ENCODE results near the gene PLEKHH1. TPM values are rescaled to one million over a fixed set of nuclear protein-coding genes. Genes with fewer than 3 reads are reported as not detected.

Gene PLEKHH1
- 2.6 TPM for total RNA-seq
- long read RNA-seq, partial matches to known transcripts, result 0 of 1 reads
- long read RNA-seq, other reads (novel, unspliced or antisense), result 1 of 1 reads

- intact Hi-C loops (cut with DNase I), result no loop called here
Observed at GRCh38 chr14:67532998-67533753, at the start of gene PLEKHH1. Gene PLEKHH1, plus strand, starts transcription at chr14:67533290. Its CDS starts 8,578 bp downstream, at chr14:67541868.

GRCh38 chr14:67483579-67484285, 49.4 kb upstream of the PLEKHH1 start:
- no peak for DNase-seq (ENCODE audit: low spot score)
- intact Hi-C loops (cut with DNase I), result loop anchor here (5.0 kb wide), 1 partner anchor 36 kb away; no protein-coding TSS in a partner anchor

More at GRCh38 chr14:67532998-67533753, at the start of gene PLEKHH1:
- DNase-seq (ENCODE audit: low spot score), result peak; percentile 88

- intact Hi-C loops (cut with DNase I), result loop anchor here (5.0 kb wide), 1 partner anchor 58 kb away; no protein-coding TSS in a partner anchor
- no peak for DNase-seq (ENCODE audit: low spot score)
Observed at GRCh38 chr14:67485501-67486095, 47.5 kb upstream of the PLEKHH1 start.

- intact Hi-C loops (cut with DNase I), result loop anchor here (5.0 kb wide), 1 partner anchor 60 kb away; no protein-coding TSS in a partner anchor
- DNase-seq (ENCODE audit: low spot score), result no peak
Observed at GRCh38 chr14:67486890-67487289, 46.2 kb upstream of the PLEKHH1 start.

GRCh38 chr14:67487332-67487731, 45.8 kb upstream of the PLEKHH1 start:
- intact Hi-C loops (cut with DNase I), result loop anchor here (5.0 kb wide), 1 partner anchor 60 kb away; no protein-coding TSS in a partner anchor

GRCh38 chr14:67487937-67488893, 44.9 kb upstream of the PLEKHH1 start, which contains the start of gene TMEM229B:
Gene TMEM229B, minus strand, starts transcription at chr14:67488721. Its CDS starts 14,798 bp downstream, at chr14:67473923.
- DNase-seq (ENCODE audit: low spot score), result no peak
- intact Hi-C loops (cut with DNase I), result loop anchor here (5.0 kb wide), 1 partner anchor 61 kb away; no protein-coding TSS in a partner anchor

More at GRCh38 chr14:67487332-67487731, 45.8 kb upstream of the PLEKHH1 start:
- DNase-seq (ENCODE audit: low spot score), result no peak

- intact Hi-C loops (cut with DNase I), result no loop called here
Observed at GRCh38 chr14:67490196-67490595, 42.9 kb upstream of the PLEKHH1 start.

GRCh38 chr14:67491285-67491684, 41.8 kb upstream of the PLEKHH1 start:
- DNase-seq (ENCODE audit: low spot score), result no peak
- intact Hi-C loops (cut with DNase I), result no loop called here

More at GRCh38 chr14:67490196-67490595, 42.9 kb upstream of the PLEKHH1 start:
- no peak for DNase-seq (ENCODE audit: low spot score)

GRCh38 chr14:67491741-67492507, 41.2 kb upstream of the PLEKHH1 start:
- DNase-seq (ENCODE audit: low spot score), result no peak
- intact Hi-C loops (cut with DNase I), result no loop called here

GRCh38 chr14:67492538-67492937, 40.6 kb upstream of the PLEKHH1 start:
- intact Hi-C loops (cut with DNase I), result no loop called here
- no peak for DNase-seq (ENCODE audit: low spot score)

GRCh38 chr14:67493092-67493717, 39.9 kb upstream of the PLEKHH1 start:
- intact Hi-C loops (cut with DNase I), result no loop called here
- no peak for DNase-seq (ENCODE audit: low spot score)

- intact Hi-C loops (cut with DNase I), result no loop called here
- no peak for DNase-seq (ENCODE audit: low spot score)
Observed at GRCh38 chr14:67495827-67496226, 37.3 kb upstream of the PLEKHH1 start.

GRCh38 chr14:67497216-67497615, 35.9 kb upstream of the PLEKHH1 start:
- intact Hi-C loops (cut with DNase I), result no loop called here
- DNase-seq (ENCODE audit: low spot score), result no peak

- intact Hi-C loops (cut with DNase I), result no loop called here
- no peak for DNase-seq (ENCODE audit: low spot score)
Observed at GRCh38 chr14:67497716-67498115, 35.4 kb upstream of the PLEKHH1 start.

- DNase-seq (ENCODE audit: low spot score), result no peak
- intact Hi-C loops (cut with DNase I), result no loop called here
Observed at GRCh38 chr14:67500981-67501380, 32.1 kb upstream of the PLEKHH1 start.

GRCh38 chr14:67501670-67502069, 31.4 kb upstream of the PLEKHH1 start:
- DNase-seq (ENCODE audit: low spot score), result no peak
- intact Hi-C loops (cut with DNase I), result no loop called here

GRCh38 chr14:67502867-67503266, 30.2 kb upstream of the PLEKHH1 start:
- intact Hi-C loops (cut with DNase I), result no loop called here
- no peak for DNase-seq (ENCODE audit: low spot score)

GRCh38 chr14:67503331-67503730, 29.8 kb upstream of the PLEKHH1 start:
- intact Hi-C loops (cut with DNase I), result no loop called here
- DNase-seq (ENCODE audit: low spot score), result no peak

Data from cardiac septum (tissue), 1 donor.